Progenitor cell of endocrine pancreas (in vitro differentiated cells): Measurements from ENCODE around the gene MAP3K14. TPM values are rescaled to one million over a fixed set of nuclear protein-coding genes. Genes with fewer than 3 reads are reported as not detected.
A peak's percentile ranks its signal among the peaks of the same experiment; 100 is the strongest.

ENCODE experiments used
- DNase-seq: peaks from one replicate; pipeline ENCODE4 v3.0.0; 2021; ENCODE audit warnings: low spot score; ENCODE audit not compliant: unreplicated experiment
- H3K27ac Mint-ChIP-seq: 2 replicates; pipeline ENCODE4 v1.8.0; 2021; ENCODE audit warnings: mild to moderate bottlenecking, moderate library complexity, mixed read lengths
- H3K27me3 Mint-ChIP-seq: 2 replicates; pipeline ENCODE4 v1.8.0; 2021; ENCODE audit warnings: mixed read lengths
- H3K36me3 Mint-ChIP-seq: 2 replicates; pipeline ENCODE4 v1.8.0; 2022; ENCODE audit warnings: mixed read lengths; ENCODE audit not compliant: insufficient read depth
- H3K4me1 Mint-ChIP-seq: 2 replicates; pipeline ENCODE4 v1.8.0; 2021; ENCODE audit warnings: low read depth, mixed read lengths
- H3K4me3 Mint-ChIP-seq: 2 replicates; pipeline ENCODE4 v1.8.0; 2021; ENCODE audit warnings: low read depth, mild to moderate bottlenecking, moderate library complexity, mixed read lengths
- H3K9me3 Mint-ChIP-seq: 2 replicates; pipeline ENCODE4 v1.8.0; 2021; ENCODE audit warnings: low read depth, mixed read lengths
- total RNA-seq: library from RNA; stranded (reverse); gene quantifications from 2 replicates; pipeline ENCODE4 v1.2.1, GENCODE V29; 2021
- TF ChIP-seq, protein P1 (sequence below): fragments of 200-600 bp; sonication (generic); IDR thresholded peaks from one replicate; pipeline ENCODE4 v1.5.0; 2021; ENCODE audit warnings: antibody characterized with exemption, mild to moderate bottlenecking; ENCODE audit not compliant: unreplicated experiment

The MAP3K14 gene
- total RNA-seq, 1 donor from 2014 or later: 7.8 TPM

DNA sequence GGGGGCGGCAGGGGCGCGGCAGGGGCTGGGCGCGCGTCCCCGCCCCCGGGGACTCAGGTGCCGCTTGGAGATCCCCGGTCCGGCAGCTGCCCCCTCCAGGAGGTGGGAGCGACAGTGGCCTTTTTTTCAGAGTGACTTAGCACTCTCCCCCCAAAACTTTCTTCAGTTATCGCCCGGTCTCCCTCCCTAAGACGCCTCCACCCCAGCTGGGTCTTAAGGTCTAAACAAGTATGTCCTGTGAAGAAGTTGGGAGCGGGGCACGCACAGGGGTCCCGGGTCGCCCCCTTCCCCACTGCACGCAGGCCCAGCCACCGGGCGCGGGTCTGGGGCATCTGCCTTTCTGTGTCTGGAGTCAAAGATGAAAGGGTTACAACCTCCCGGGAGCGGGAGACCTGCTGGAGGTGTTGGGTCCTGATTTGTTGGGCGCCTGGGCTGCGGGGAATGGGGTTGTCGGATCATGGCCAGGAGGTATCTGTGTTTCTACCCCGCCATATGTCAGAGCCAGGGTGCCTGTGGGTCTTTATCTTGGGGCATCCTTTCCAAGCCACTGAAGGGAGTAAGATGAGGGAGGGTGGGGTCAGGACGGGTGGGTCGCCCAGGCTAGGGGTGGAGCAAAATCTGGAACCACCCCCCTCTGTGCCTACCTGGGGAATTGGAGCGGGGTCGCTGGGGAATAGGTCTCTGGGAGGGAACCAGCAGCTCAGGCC, 94.4 kb downstream of the MAP3K14 start:
- Mint-ChIP-seq H3K36me3 (no peaks in the 10 kb centered on the region), H3K27ac (no peak overlapping the region), H3K4me3 (peak overlapping the region; percentile 61), H3K27me3 (peaks cover 70% of the 10 kb centered on the region), H3K9me3 (no peaks in the 10 kb centered on the region), H3K4me1 (no peaks in the 10 kb centered on the region)
- TF ChIP-seq, protein P1, sequence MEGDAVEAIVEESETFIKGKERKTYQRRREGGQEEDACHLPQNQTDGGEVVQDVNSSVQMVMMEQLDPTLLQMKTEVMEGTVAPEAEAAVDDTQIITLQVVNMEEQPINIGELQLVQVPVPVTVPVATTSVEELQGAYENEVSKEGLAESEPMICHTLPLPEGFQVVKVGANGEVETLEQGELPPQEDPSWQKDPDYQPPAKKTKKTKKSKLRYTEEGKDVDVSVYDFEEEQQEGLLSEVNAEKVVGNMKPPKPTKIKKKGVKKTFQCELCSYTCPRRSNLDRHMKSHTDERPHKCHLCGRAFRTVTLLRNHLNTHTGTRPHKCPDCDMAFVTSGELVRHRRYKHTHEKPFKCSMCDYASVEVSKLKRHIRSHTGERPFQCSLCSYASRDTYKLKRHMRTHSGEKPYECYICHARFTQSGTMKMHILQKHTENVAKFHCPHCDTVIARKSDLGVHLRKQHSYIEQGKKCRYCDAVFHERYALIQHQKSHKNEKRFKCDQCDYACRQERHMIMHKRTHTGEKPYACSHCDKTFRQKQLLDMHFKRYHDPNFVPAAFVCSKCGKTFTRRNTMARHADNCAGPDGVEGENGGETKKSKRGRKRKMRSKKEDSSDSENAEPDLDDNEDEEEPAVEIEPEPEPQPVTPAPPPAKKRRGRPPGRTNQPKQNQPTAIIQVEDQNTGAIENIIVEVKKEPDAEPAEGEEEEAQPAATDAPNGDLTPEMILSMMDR: no peak
- DNase-seq: no peak

DNA sequence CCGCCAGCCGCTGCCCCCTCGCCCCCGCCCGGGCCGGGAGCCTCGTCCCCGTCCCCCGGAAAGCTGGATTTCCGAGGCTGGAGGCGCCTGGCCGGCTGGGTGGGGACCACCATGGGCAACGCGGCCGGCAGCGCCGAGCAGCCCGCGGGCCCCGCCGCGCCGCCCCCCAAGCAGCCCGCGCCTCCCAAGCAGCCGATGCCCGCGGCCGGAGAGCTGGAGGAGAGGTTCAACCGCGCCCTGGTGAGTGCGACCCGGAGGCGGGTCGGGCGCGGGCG, 94.9 kb downstream of the MAP3K14 start:
- H3K4me1 Mint-ChIP-seq: no peaks in the 10 kb centered on the region
- H3K4me3 Mint-ChIP-seq: no peak overlapping the region
- no peak for DNase-seq

DNA sequence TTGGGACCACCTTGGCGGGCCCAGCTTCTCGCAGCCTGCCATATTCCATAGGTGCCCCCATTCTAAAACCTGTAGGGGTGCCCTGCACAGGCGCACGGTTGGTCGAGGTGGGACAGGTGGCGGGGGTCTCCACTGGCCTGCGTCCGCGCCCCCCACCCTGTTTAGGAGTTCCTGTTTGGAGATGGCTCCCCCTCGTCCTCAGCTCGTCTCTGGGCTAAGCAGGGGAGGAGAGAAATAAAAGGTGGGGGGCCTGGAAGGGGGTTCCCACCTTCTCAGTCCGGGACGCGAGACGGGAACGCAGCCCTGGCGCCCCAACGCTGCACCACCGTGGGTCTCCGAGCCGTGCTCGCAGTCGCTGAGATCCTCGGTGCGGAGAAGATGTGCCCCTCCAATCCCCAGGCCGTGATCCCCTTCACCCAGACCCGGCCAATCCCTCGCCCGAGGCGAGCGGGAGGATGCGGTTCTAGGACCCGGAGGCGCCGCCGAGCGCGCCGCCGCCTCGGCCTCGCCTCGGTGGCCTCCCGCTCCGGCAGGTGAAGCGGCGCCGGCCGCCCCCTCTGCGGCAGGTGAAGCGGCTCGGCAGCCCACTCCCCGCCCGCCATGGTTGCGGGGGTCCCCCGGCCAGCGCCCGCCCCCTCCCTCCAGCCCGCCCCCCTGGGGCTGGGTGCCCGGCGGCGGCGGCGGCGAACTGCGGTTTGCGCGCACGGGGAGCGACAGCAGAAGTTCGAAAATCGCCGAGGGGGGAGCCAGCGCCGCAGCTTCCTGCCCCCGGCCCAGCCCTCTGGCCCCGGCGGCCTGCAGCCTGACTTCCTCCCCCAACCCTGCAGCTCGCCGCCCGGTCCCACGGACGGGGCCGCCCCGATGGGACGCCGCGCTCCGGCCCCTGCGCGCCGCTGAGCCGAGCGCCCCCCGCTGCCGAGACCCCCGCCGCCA, 95.5 kb downstream of the MAP3K14 start, which contains the start of gene FMNL1:
Gene FMNL1 (plus strand): TSS at position 805 of the 933 bp plus-strand sequence. CDS start 240 bp downstream, outside the sequence.
- H3K27ac Mint-ChIP-seq: no peak within 1 kb of the TSS
- no peaks in the 10 kb centered on the region for H3K36me3 Mint-ChIP-seq
- H3K27me3 Mint-ChIP-seq: peaks cover 69% of the 10 kb centered on the region
- no peaks in the 10 kb centered on the region for H3K4me1 Mint-ChIP-seq
- peak within 1 kb of the TSS; percentile 61 for H3K4me3 Mint-ChIP-seq
- no peak for DNase-seq
- no peaks in the 10 kb centered on the region for H3K9me3 Mint-ChIP-seq
- TF ChIP-seq, protein P1: no peak

More for the DNA sequence above, 94.9 kb downstream of the MAP3K14 start:
- TF ChIP-seq, protein P1: no peak
- Mint-ChIP-seq H3K27me3 (peaks cover 70% of the 10 kb centered on the region), H3K36me3 (no peaks in the 10 kb centered on the region), H3K27ac (no peak overlapping the region), H3K9me3 (no peaks in the 10 kb centered on the region)

DNA sequence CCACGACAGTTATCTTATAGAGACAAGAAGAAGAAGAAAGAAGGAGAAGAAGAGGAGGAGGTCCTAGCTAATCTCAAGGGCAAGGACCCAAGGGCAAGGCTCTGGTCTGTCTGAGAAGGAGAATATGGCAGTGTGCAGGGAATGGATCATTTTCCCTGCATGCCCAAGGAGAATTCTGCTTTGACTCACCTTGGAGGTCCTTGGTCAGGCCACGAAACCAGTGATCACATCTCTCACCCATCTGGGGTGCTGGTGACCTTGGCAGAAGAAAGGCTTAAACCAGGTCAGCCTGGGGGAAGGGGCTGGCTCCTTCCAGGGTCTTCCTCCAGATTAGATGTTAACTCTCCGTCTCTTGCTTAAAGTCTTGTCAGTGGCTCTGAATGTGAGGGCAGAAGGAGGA, 96.7 kb downstream of the MAP3K14 start:
- H3K4me3 Mint-ChIP-seq: no peak overlapping the region
- H3K4me1 Mint-ChIP-seq: no peaks in the 10 kb centered on the region
- H3K27me3 Mint-ChIP-seq: peaks cover 58% of the 10 kb centered on the region
- no peak for DNase-seq
- TF ChIP-seq, protein P1: no peak
- no peaks in the 10 kb centered on the region for H3K36me3 Mint-ChIP-seq
- H3K27ac Mint-ChIP-seq: no peak overlapping the region
- no peaks in the 10 kb centered on the region for H3K9me3 Mint-ChIP-seq

DNA sequence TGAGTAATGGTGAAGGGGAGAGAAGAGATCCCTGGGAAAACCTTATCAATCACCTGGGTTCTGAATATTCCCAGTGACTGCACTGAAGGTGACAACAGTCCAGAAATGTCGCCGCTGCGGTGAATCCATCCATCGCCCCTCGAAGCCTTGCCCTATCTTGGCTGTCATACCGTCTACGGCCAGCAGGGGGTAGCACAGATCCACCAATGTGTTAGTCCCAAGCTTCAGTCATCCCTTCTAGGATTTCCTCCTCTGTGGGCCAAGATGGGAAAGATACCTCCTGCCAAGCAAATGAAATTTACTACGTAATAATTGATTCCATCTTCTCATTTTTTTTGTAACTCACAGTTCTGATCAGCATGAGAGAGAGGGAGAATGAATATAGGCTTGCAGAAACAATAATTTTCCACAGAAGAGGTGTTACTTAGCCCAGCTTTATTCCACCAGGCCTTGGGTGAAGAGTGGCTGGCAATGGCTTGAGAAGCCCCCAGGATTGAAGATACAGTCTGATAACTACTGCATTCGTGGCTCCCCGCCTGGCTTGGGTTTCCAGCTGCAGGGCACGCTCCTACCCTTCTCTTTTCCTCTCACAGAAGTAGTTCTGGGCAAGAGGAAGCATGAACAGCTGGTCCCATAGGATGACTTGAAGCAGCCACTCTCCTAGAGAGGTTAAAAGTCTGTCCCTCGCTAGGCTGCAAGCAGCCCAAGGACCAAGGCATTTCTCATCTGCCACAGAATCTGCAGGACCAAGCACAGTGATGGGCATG, 97.7 kb downstream of the MAP3K14 start:
- Mint-ChIP-seq H3K4me3 (peak overlapping the region; percentile 24), H3K36me3 (no peaks in the 10 kb centered on the region), H3K9me3 (no peaks in the 10 kb centered on the region), H3K27ac (peak overlapping the region; percentile 33), H3K27me3 (peaks cover 54% of the 10 kb centered on the region), H3K4me1 (no peaks in the 10 kb centered on the region)
- DNase-seq: peak; percentile 86
- TF ChIP-seq, protein P1: peak; percentile 94
